GM12878 (cell line): ENCODE results near the gene SIRT3. TPM values are rescaled to one million over a fixed set of nuclear protein-coding genes. Genes with fewer than 3 reads are reported as not detected.

ENCODE experiments used
- BCLAF1 ChIP-seq: fragments of 450-650 bp; IDR thresholded peaks from 2 replicates; pipeline ENCODE4 v1.6.1; 2017; ENCODE audit warnings: antibody characterized with exemption, mild to moderate bottlenecking, moderate library complexity
- BRCA1 ChIP-seq: IDR thresholded peaks from 2 replicates; pipeline ENCODE4 v1.6.1; 2011; ENCODE audit warnings: low read depth, low read length, improper control_type of control experiment
- CHD2 ChIP-seq: IDR thresholded peaks from 2 replicates; pipeline ENCODE4 v1.6.1; 2011; ENCODE audit warnings: low read depth, low read length, improper control_type of control experiment, borderline replicate concordance
- E2F4 ChIP-seq: IDR thresholded peaks from 2 replicates; pipeline ENCODE4 v1.6.1; 2012; ENCODE audit warnings: low read depth, low read length, improper control_type of control experiment
- ESRRA ChIP-seq: IDR thresholded peaks from 2 replicates; pipeline ENCODE4 v1.6.1; 2012; ENCODE audit warnings: mild to moderate bottlenecking, low read length, improper control_type of control experiment
- GABPA ChIP-seq: IDR thresholded peaks from 2 replicates; pipeline ENCODE4 v1.6.1; 2014; ENCODE audit warnings: antibody characterized with exemption, low read depth, mild to moderate bottlenecking, inconsistent platforms
- GATAD2B ChIP-seq: fragments of 450-650 bp; conservative IDR thresholded peaks from 2 replicates; pipeline ENCODE4 v1.6.1; 2017; ENCODE audit warnings: low read depth, mild to moderate bottlenecking, moderate library complexity
- HDGF ChIP-seq: fragments of 450-650 bp; IDR thresholded peaks from 2 replicates; pipeline ENCODE4 v1.6.1; 2016; ENCODE audit warnings: antibody characterized with exemption
- IKZF1 ChIP-seq: fragments of 450-650 bp; conservative IDR thresholded peaks from 2 replicates; pipeline ENCODE4 v1.6.1; 2017; ENCODE audit warnings: antibody characterized with exemption, mild to moderate bottlenecking
- NBN ChIP-seq: fragments of 450-650 bp; IDR thresholded peaks from 2 replicates; pipeline ENCODE4 v1.6.1; 2016
- NKRF ChIP-seq: fragments of 450-650 bp; conservative IDR thresholded peaks from 2 replicates; pipeline ENCODE4 v1.6.1; 2017; ENCODE audit warnings: mild to moderate bottlenecking, moderate library complexity
- NR2F1 ChIP-seq: fragments of 450-650 bp; conservative IDR thresholded peaks from 2 replicates; pipeline ENCODE4 v1.6.1; 2017; ENCODE audit warnings: mild to moderate bottlenecking
- PAX8 ChIP-seq: fragments of 450-650 bp; IDR thresholded peaks from 2 replicates; pipeline ENCODE4 v1.6.1; 2017; ENCODE audit warnings: mild to moderate bottlenecking, moderate library complexity
- POLR2A ChIP-seq: IDR thresholded peaks from 2 replicates; pipeline ENCODE4 v1.6.1; 2011; ENCODE audit warnings: low read depth, mild to moderate bottlenecking, low read length
- RFX5 ChIP-seq: IDR thresholded peaks from 2 replicates; pipeline ENCODE4 v1.6.1; 2011; ENCODE audit warnings: low read depth, low read length, improper control_type of control experiment
- RUNX3 ChIP-seq: IDR thresholded peaks from 2 replicates; pipeline ENCODE4 v1.6.1; 2012; ENCODE audit warnings: low read length, inconsistent platforms
- SMAD5 ChIP-seq: IDR thresholded peaks from 2 replicates; pipeline ENCODE4 v1.6.1; 2016; ENCODE audit warnings: antibody characterized with exemption, low read depth
- SREBF2 ChIP-seq: IDR thresholded peaks from 2 replicates; pipeline ENCODE4 v1.6.1; 2012; ENCODE audit warnings: mild to moderate bottlenecking, low read length
- SRF ChIP-seq, 2 experiments: IDR thresholded peaks; 2 replicates each; pipeline ENCODE4 v1.6.1; 2011; ENCODE audit warnings: low read depth in 2 of 2, low read length in 2 of 2, mild to moderate bottlenecking in 1 of 2, moderate library complexity in 1 of 2
- TAF1 ChIP-seq: IDR thresholded peaks from 2 replicates; pipeline ENCODE4 v1.6.1; 2011; ENCODE audit warnings: mild to moderate bottlenecking, low read depth, low read length, borderline replicate concordance
- TBL1XR1 ChIP-seq: IDR thresholded peaks from 2 replicates; pipeline ENCODE4 v1.6.1; 2012; ENCODE audit warnings: low read depth, low read length, improper control_type of control experiment
- YY1 ChIP-seq: IDR thresholded peaks from 2 replicates; pipeline ENCODE4 v1.6.1; 2011; ENCODE audit warnings: low read depth, mild to moderate bottlenecking, low read length
- ZBTB4 ChIP-seq: fragments of 450-650 bp; formaldehyde crosslinking; IDR thresholded peaks from 2 replicates; pipeline ENCODE4 v1.4.0; 2022; ENCODE audit warnings: mild to moderate bottlenecking, moderate library complexity
- ZNF384 ChIP-seq: IDR thresholded peaks from 2 replicates; pipeline ENCODE4 v1.6.1; 2012; ENCODE audit warnings: low read depth, mild to moderate bottlenecking, low read length, improper control_type of control experiment, borderline replicate concordance
- polyA plus RNA-seq, 11 experiments: library from polyadenylated mRNA; depleted of rRNA in 4 of 11; unstranded in 6 of 11; stranded (reverse) in 5 of 11; fragments of >200 nt; fragmentation: Nextera tagmentation in 4 of 11; fragmentation: Illumina TruSeq in 1 of 11; extraction: Ambion mirVana in 4 of 11; extraction: Trizol in 1 of 11; gene quantifications; 1 replicate in 1 of 11; 2 replicates in 10 of 11; pipeline versions ENCODE4 v1.2.1 to v1.2.3, GENCODE V29; 2011 to 2016; ENCODE audit warnings: inconsistent platforms in 2 of 11, missing spikeins in 2 of 11, low read depth in 1 of 11
- total RNA-seq, 4 experiments: library from RNA; depleted of rRNA in 3 of 4; stranded (reverse); fragments of >200 nt in 3 of 4; fragmentation: Illumina TruSeq in 1 of 4; extraction: Trizol in 1 of 4; gene quantifications; 2 replicates each; pipeline versions ENCODE4 v1.2.1 to v1.2.3, GENCODE V29; 2013 to 2021

SIRT3 gene
- total and polyA plus RNA-seq, 10 of the 15 experiments (the other 5 are each of a cell fraction or from before 2014, with no cell fraction given): 0.90 to 23.2 (median 12.6) TPM

GRCh38 chr11:207208-207862 lies 28.8 kb downstream of the SIRT3 start, which contains the start of the genes BET1L and RIC8A (continued):
- TF ChIP-seq ZBTB4 (CRISPR knock-in tag) (no peak), TBL1XR1 (peak; percentile 37; the same call in 1 of the 2 replicates), SMAD5 (peak; percentile 89), HDGF (peak; percentile 94), RFX5 (peak; percentile 12; the same call in 1 of the 2 replicates), BRCA1 (no peak), IKZF1 (peak; percentile 54), GATAD2B (peak; percentile 61; the same call in 1 of the 2 replicates), SREBF2 (peak; percentile 68), SRF (IDR thresholded peaks at IDR 0.05; ENCODE audit: low read depth in 2 of 2, low read length in 2 of 2) (peak; percentile 47 to 70; a peak in 2 of 4 replicates), CHD2 (peak; percentile 17; the same call in 1 of the 2 replicates), RUNX3 (peak; percentile 75), NKRF (peak; percentile 81), ZNF384 (peak; percentile 13; the same call in 1 of the 2 replicates), NR2F1 (peak; percentile 65), TAF1 (peak; percentile 39), PAX8 (no peak), E2F4 (no peak), ESRRA (peak; percentile 38; the same call in 1 of the 2 replicates), NBN (peak; percentile 94), POLR2A (peak; percentile 97), YY1 (peak; percentile 26), BCLAF1 (no peak), GABPA (peak; percentile 90)
